Iris pigment epithelial cell (primary cell): ENCODE measurements around the gene SLC39A11.
"Not testable (repeated sequence)": the region's sequence is repeated elsewhere in the genome, so short reads cannot be mapped to it uniquely, and the experiment has no call there.

Experiments used
- DNase-seq: peaks from one replicate; pipeline ENCODE4 v3.0.0-alpha.2; 2011; ENCODE audit warnings: low read depth

Gene SLC39A11

GRCh38 chr17:72654706-72655105, 437.8 kb downstream of the SLC39A11 start:
- no peak for DNase-seq

GRCh38 chr17:72651988-72652387, 440.5 kb downstream of the SLC39A11 start:
- DNase-seq, result no peak

GRCh38 chr17:72648702-72649101, 443.8 kb downstream of the SLC39A11 start:
- DNase-seq, result no peak

GRCh38 chr17:72646176-72646575, 446.3 kb downstream of the SLC39A11 start:
- DNase-seq, result no peak

DNA sequence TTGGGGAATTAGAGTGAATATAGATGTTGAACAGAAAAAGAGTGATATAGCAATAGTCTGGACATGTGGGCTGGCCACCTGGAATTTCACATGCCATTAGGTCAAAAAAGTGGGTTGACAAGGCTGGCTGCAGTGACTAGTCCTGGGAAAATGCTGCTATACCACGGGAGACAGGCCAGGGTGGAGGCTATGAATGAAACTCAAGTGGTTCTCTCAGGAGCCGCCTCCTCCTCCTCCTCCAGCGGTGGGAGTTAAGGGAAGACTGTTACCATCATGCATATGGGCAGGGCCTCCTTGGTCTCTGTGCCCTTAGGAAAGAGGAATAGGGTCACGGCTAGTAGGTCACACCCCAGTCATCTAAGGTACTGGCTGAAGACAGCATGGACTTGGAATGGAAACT, 448.0 kb downstream of the SLC39A11 start:
- DNase-seq, result no peak

DNA sequence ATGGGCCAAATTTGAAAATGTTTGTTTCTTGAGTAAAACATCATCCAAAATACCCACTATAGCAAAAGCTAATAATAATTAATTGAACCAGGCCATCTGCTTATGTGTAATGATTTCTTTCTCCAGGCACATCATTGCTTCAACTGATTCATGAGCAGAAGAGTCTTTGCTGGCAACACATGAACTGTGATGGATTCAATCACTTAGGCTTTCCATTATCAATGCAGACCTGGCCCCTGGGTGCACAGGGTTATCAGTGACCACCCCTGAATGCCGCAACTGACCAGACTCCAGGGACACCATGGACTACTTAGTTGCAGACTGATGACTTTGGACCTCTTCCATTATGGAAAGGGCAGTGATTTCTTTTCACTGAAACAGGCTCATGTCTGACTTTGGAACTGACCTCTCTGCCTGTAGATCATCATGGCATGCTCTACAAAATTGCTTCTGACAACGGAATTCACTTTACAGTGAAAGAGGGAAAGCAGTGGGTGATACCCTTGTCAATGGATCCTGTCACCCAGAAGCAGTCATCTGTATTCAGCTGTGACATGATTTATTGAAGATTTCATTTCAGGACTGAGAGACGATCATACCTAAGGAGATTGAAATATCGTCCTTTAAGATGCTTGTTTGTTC, 448.8 kb downstream of the SLC39A11 start:
- DNase-seq, result no peak

DNA sequence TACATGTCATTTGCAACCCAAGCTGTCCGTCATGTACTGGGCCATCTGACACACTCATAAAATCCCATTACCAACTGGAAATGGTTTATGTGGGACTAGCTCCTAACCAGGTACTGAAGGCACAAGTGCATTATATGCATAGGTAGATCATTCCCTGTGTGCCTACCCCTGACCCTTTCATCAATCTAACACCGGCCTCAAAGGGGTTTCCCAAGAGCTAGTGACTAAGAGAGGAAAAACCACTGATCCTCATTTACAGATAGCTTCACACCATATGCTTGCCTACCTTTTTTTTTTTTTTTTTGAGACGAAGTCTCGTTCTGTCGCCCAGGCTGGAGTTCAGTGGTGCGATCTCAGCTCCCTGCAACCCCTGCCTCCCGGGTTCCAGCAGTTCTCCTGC, 449.8 kb downstream of the SLC39A11 start:
- no peak for DNase-seq

GRCh38 chr17:72640415-72641165, 451.9 kb downstream of the SLC39A11 start:
- DNase-seq, result no peak

- DNase-seq, result no peak
Measured at GRCh38 chr17:72639711-72640110, 452.8 kb downstream of the SLC39A11 start.

GRCh38 chr17:72638932-72639331, 453.6 kb downstream of the SLC39A11 start:
- not testable (repeated sequence) for DNase-seq

DNA sequence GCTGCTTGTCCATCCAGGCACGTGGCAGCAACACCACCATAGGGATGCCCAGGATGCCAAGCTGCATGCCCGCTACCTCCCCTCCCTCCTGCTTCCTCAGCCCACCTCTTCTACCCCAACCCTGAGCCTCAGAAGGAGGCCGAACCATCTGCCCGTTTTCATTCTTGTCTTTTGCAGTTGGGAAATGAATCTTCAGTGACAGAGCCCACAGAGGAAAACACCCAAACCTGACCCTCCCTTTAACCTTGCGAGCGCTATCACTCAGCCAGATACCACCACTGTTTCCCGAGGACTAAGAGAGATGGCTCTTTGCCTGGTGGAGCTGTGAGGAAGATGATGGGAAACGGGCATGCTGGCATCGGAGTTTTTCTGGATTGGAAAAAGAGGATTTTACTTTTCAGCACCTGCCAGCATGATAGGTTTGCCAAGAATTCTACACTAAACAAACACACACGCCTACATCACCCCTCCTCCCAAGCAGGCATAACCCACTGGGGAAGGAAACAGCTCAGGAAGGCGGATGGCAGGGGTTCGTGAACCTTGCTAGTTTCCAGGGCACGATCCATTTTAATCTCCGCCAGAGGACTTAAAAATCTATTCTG, 457.4 kb downstream of the SLC39A11 start:
- DNase-seq, result no peak

DNA sequence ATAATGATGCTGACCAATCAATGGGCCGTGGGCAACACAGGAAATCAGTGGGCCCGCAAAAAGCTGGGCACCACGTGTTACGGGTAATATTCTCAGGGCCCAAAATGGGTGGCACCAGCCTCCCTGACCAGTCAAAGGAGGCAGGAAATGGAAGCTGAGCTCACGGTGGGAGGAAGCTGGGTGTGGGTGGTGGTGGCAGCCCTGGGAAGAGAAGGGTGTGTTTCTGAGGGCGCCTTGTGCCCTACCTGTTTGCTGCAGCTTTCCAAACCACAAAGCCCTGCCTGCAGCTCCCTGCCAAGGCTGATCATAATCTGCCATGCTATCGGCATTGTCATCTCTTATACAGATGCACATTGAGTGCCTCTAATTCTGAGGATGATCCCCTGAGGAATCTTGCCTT, 457.9 kb downstream of the SLC39A11 start:
- DNase-seq, result no peak

- DNase-seq, result no peak
Measured at GRCh38 chr17:72631949-72632684, 460.4 kb downstream of the SLC39A11 start.

GRCh38 chr17:72631568-72631948, 460.9 kb downstream of the SLC39A11 start:
- no peak for DNase-seq

- DNase-seq, result no peak
Measured at GRCh38 chr17:72624652-72625051, 467.8 kb downstream of the SLC39A11 start.

GRCh38 chr17:72624226-72624625, 468.3 kb downstream of the SLC39A11 start:
- DNase-seq, result no peak

DNA sequence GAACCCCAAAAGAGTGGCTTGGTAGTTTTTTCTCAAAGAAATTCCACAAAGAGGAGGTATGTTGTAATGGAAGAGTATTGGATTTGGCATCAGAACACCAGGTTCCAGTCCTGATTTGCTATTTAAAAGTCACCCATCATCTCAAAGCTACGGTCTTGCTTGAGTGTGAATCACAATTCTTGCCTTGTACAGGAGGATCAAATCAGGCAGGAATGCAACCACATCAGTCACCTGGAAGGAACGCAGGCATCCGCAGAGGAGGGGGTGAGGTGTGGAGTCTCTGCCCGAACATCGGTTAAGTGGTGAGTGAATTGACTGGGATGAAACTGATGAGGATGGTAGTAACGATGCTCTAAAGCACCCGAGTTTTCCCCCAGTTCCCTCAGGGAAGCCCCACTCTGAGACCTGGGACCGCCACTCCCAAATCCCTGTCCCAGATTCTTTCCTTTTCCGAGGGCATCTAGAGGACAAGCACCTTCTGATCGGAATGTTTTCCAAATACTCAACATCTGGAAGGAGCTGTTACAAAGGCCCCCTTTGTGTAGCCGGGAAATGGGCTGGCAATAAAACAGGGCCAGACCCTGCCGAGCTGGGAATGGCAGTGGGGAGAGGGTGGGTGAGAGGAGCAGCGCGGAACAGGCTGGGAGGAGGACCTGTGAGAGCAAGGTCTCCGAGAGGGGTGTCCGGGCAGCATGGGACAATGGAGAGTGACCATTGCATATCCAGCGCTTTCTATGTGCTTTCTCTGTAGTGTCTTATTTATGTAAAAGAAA, 469.6 kb downstream of the SLC39A11 start:
- no peak for DNase-seq

GRCh38 chr17:72619976-72620650, 472.4 kb downstream of the SLC39A11 start:
- DNase-seq, result no peak

GRCh38 chr17:72618001-72618509, 474.4 kb downstream of the SLC39A11 start:
- DNase-seq, result no peak

DNA sequence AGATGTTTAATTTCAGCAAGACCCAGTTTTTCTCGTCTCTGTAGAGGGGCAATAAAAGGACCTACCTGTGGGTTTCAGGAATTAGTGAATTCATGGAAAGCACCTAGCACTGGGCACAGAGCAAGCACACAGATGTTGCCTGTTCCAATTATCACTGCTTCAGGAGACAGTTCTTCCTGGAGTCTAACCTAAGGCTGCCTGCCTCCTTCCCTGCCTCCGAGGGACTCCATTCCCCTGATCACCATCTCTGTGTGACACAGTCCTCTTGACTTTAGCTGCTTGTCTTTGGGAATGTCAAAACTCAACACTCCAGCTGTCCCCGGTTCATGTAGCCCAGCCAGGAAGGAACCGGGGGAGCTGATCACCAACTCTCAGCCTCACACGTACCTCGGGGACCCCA, 474.9 kb downstream of the SLC39A11 start:
- DNase-seq, result no peak

DNA sequence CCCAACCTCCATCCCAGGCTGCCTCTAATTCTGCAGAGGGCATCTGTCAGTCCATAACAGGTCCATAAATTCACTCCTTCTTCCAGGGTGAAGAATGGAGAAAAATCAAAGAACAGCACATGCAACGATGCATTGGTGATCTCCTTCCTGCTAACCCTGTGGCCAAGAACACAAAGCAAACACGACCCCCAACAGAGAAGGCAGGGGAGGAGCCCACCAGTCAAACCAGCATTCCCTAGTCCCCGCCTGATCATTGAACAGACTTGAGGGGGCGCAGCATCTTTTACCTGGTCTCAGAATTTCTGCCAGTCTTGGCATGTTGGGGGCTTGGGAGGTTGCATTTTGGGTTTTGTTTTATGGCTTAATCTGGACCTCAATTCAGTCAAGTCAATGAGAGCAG, 476.0 kb downstream of the SLC39A11 start:
- DNase-seq, result no peak
